ENCODE data around the gene HSD17B14. TPM values are rescaled to one million over a fixed set of nuclear protein-coding genes. Genes with fewer than 3 reads are reported as not detected.

Gene HSD17B14
- total RNA-seq, 1 experiment from 2014 or later: 2.6 TPM

DNA sequence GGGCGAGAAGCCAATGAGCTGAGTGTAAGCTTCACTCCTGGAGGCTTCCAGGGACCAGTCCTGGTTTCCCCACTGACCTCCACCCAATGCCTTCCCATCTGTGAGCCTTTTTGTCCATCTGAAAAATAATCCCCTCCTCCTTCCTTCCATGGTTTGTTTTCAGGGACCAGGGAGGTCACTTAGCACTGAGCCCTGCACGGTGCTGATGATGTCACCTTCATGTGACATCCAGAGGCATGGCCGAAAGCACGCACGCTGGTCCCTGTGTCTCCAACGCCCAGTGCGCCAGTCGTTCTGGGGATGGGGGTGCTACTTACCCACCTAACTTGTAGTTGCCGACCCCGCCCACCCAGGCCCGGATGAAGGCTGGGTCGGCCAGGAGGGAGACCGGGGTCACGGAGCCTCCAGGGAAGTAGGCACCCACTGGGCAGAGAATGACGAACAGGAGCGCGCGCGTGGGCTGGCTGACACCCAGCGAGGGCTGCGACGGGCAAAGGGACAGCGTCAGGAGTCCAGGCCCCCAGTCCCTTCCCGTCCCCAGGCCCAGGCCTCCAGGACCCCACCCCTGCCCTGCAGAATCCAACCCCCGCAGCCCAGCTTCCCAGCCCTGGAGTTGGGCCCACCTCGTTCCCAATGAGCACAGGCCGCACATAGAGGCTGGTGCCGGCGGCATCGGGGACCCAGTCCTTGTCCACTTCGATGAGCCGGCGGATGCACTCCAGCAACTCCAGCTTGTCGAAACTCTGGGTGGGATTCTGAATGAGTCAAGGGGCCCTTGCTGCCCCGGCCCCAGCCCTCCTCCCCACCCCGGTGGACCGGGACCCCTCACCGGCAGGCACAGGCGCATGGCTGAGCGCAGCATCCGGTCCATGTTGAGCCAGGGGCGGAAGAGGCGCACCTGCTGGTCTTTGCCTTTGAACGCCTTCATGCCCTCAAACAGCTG lies 36.7 kb downstream of the HSD17B14 start:
- H3K27ac Mint-ChIP-seq (ENCODE audit: unreplicated experiment): no peak overlapping the region
- H3K4me1 Mint-ChIP-seq (ENCODE audit: low read depth, unreplicated experiment): peaks cover 10% of the 10 kb centered on the region
- no peaks in the 10 kb centered on the region for H3K27me3 Mint-ChIP-seq (ENCODE audit: unreplicated experiment)
- intact Hi-C loops (cut with micrococcal nuclease; ENCODE audit: unreplicated experiment): no loop called here
- no TSS peak for BruUV-seq (replicated peaks)
- no peak for TF ChIP-seq CTCF (IDR thresholded peaks at IDR 0.05; ENCODE audit: unreplicated experiment)
- DNase-seq: no peak
- no peak overlapping the region for H3K4me3 Mint-ChIP-seq (ENCODE audit: low read depth, unreplicated experiment)
- peaks cover 27% of the 10 kb centered on the region for H3K36me3 Mint-ChIP-seq (ENCODE audit: insufficient read depth, unreplicated experiment)
- H3K9me3 Mint-ChIP-seq (ENCODE audit: low read depth, unreplicated experiment): no peaks in the 10 kb centered on the region
- CTCF ChIA-PET: interaction anchor here (0.6 to 1.1 kb wide), 2 partner anchors 25 to 1515 kb away, joined by 3 to 4 read pairs; no protein-coding TSS in a partner anchor

DNA sequence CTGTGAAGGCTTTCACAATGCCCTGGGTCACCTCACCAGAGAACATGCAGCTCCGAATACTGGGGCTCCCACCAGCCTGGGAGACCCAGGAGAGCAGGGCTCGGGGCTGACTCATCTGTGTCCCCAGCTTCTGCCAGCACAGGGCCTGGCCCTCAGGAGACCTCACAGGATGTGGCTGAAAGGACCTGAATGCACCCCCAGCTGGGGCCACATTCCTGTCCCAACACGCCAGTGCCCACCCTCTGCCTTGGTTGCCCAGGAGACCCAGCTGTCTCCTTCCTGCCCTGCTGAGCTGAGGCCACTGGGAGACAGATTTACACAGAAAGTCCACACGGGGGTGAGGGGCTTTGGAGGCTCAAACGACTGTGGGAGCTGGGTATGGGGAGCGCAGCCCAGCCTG lies 37.4 kb downstream of the HSD17B14 start:
- Mint-ChIP-seq H3K36me3 (ENCODE audit: insufficient read depth, unreplicated experiment) (peaks cover 31% of the 10 kb centered on the region), H3K4me1 (ENCODE audit: low read depth, unreplicated experiment) (peaks cover 15% of the 10 kb centered on the region), H3K4me3 (ENCODE audit: low read depth, unreplicated experiment) (no peak overlapping the region), H3K27ac (ENCODE audit: unreplicated experiment) (no peak overlapping the region), H3K27me3 (ENCODE audit: unreplicated experiment) (no peaks in the 10 kb centered on the region), H3K9me3 (ENCODE audit: low read depth, unreplicated experiment) (no peaks in the 10 kb centered on the region)
- TF ChIP-seq CTCF (IDR thresholded peaks at IDR 0.05; ENCODE audit: unreplicated experiment): no peak
- BruUV-seq (replicated peaks): no TSS peak
- intact Hi-C loops (cut with micrococcal nuclease; ENCODE audit: unreplicated experiment): no loop called here
- CTCF ChIA-PET: interaction anchor here (0.6 to 1.1 kb wide), 2 partner anchors 25 to 1515 kb away, joined by 3 to 4 read pairs; no protein-coding TSS in a partner anchor
- no peak for DNase-seq

GRCh38 chr19:48797103-48797502 lies 39.2 kb downstream of the HSD17B14 start:
- no peak for TF ChIP-seq CTCF (IDR thresholded peaks at IDR 0.05; ENCODE audit: unreplicated experiment)
- intact Hi-C loops (cut with micrococcal nuclease; ENCODE audit: unreplicated experiment): no loop called here
- CTCF ChIA-PET: no interaction called here
- H3K27ac Mint-ChIP-seq (ENCODE audit: unreplicated experiment): no peak overlapping the region
- H3K4me1 Mint-ChIP-seq (ENCODE audit: low read depth, unreplicated experiment): peaks cover 15% of the 10 kb centered on the region
- H3K4me3 Mint-ChIP-seq (ENCODE audit: low read depth, unreplicated experiment): no peak overlapping the region
- H3K9me3 Mint-ChIP-seq (ENCODE audit: low read depth, unreplicated experiment): no peaks in the 10 kb centered on the region
- DNase-seq: no peak
- H3K27me3 Mint-ChIP-seq (ENCODE audit: unreplicated experiment): no peaks in the 10 kb centered on the region
- peaks cover 31% of the 10 kb centered on the region for H3K36me3 Mint-ChIP-seq (ENCODE audit: insufficient read depth, unreplicated experiment)
- BruUV-seq (replicated peaks): no TSS peak

DNA sequence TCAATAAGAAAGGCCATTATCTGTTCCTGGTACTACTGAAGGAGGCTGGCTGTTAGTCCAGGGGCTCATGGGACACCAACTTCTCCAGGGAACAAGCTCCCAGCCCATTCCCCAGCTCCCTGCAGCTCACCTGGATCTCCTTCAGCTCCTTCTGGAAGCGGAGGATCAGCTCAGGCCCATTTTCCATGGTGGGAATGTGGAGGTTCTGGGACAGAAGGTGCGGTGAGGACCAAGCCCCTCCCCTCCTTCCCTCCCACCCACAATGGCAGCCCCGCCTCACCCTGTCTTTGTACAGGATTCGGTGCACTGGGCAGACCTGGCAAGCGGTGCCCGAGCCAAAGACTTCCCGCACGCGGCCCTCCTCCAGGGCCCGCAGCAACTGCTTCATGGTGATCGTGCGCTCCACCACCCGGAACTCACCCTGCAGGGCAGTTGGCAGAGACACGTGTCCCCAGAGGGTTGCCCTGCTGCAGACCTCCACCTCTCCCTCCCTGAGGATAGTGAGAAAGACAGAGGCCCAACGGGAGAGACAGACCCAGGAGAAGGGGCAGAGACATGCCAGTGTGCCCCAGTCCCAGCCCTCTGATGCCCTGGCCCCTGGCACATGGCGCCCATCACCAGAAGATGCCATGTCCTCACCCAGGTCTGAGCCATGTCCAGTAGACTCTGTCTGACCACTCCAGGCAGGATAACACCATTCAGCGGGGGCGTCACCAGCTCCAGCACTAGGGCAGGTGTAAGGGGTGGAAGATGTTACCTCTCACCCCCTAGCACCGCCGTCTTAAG lies 39.8 kb downstream of the HSD17B14 start:
- CTCF ChIA-PET: interaction anchor here (0.6 to 2.3 kb wide), 4 partner anchors 11 to 267 kb away, joined by 3 to 20 read pairs (median 16); no protein-coding TSS in a partner anchor
- H3K4me3 Mint-ChIP-seq (ENCODE audit: low read depth, unreplicated experiment): no peak overlapping the region
- no TSS peak for BruUV-seq (replicated peaks)

More for the DNA sequence above, 39.8 kb downstream of the HSD17B14 start:
- Mint-ChIP-seq H3K27me3 (ENCODE audit: unreplicated experiment) (no peaks in the 10 kb centered on the region), H3K9me3 (ENCODE audit: low read depth, unreplicated experiment) (no peaks in the 10 kb centered on the region), H3K36me3 (ENCODE audit: insufficient read depth, unreplicated experiment) (peaks cover 31% of the 10 kb centered on the region), H3K27ac (ENCODE audit: unreplicated experiment) (no peak overlapping the region), H3K4me1 (ENCODE audit: low read depth, unreplicated experiment) (peaks cover 15% of the 10 kb centered on the region)
- no peak for DNase-seq
- intact Hi-C loops (cut with micrococcal nuclease; ENCODE audit: unreplicated experiment): no loop called here
- no peak for TF ChIP-seq CTCF (IDR thresholded peaks at IDR 0.05; ENCODE audit: unreplicated experiment)
